ENCODE measurements around the gene GPS1. TPM values are rescaled to one million over a fixed set of nuclear protein-coding genes. Genes with fewer than 3 reads are reported as not detected.

GPS1 gene
- total and polyA plus RNA-seq, 10 donors: 61.5 to 109 (median 68.9) TPM

- H3K27ac ChIP-seq: no peak overlapping the region
- 90 to 95% (median 93%) methylated on average over 15 to 26 of the region's 26 CpGs for WGBS, 5 donors
- no peak overlapping the region for H3K4me3 ChIP-seq
- peaks cover 0 to 26% (median 14%) of the 10 kb centered on the region in 6 donors for H3K4me1 ChIP-seq
- peaks cover 0 to 52% (median 2%) of the 10 kb centered on the region in 6 donors for H3K36me3 ChIP-seq
- intact Hi-C loops (cut with DNase I; ENCODE audit: low total_unique reads): no loop called here
- TF ChIP-seq POLR2AphosphoS5 (IDR thresholded peaks at IDR 0.05) (no peak), POLR2A (IDR thresholded peaks at IDR 0.05) (no peak), CTCF (IDR thresholded peaks at IDR 0.05 in 8 of 11, conservative IDR thresholded peaks at IDR 0.05 in 3 of 11) (no peak)
- H3K27me3 ChIP-seq (replicated peaks in 1 of 7): no peaks in the 10 kb centered on the region
- no peaks in the 10 kb centered on the region for H3K9me3 ChIP-seq
- no peak for DNase-seq
Measured at GRCh38 chr17:82008258-82008940, 43.3 kb upstream of the GPS1 start.

DNA sequence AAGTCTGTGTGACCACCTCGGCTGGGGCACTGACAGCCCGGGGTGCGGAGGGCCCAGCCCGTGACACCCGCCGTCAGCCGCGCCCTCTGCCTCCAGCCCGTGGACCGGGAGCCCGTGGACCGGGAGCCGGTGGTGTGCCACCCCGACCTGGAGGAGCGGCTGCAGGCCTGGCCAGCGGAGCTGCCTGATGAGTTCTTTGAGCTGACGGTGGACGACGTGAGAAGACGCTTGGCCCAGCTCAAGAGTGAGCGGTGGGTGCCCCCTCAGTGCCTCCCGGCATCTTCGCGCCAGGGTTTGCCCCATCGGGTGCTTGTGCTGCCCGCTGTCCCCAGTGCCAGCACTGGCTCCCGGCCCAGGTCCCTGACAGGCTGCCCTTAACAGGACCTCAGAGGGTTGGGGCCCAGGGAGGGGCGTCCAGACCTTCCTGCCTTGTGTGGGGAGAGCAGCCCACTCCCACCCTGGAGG is 42.7 kb upstream of the GPS1 start:
- intact Hi-C loops (cut with DNase I; ENCODE audit: low total_unique reads): no loop called here
- Histone ChIP-seq H3K27ac (no peak overlapping the region), H3K4me3 (no peak overlapping the region), H3K4me1 (peaks cover 0 to 27% (median 15%) of the 10 kb centered on the region in 6 donors), H3K36me3 (peaks cover 0 to 53% (median 2%) of the 10 kb centered on the region in 6 donors), H3K27me3 (replicated peaks in 1 of 7) (no peaks in the 10 kb centered on the region), H3K9me3 (no peaks in the 10 kb centered on the region)
- DNase-seq: no peak
- no peak for TF ChIP-seq POLR2A (IDR thresholded peaks at IDR 0.05)
- no peak for TF ChIP-seq CTCF (IDR thresholded peaks at IDR 0.05 in 8 of 11, conservative IDR thresholded peaks at IDR 0.05 in 3 of 11)
- no peak for TF ChIP-seq POLR2AphosphoS5 (IDR thresholded peaks at IDR 0.05)
- 73 to 95% (median 90%) methylated on average over 2 to 28 of the region's 28 CpGs for WGBS, 5 donors

- TF ChIP-seq POLR2A (IDR thresholded peaks at IDR 0.05) (no peak), POLR2AphosphoS5 (IDR thresholded peaks at IDR 0.05) (no peak), CTCF (IDR thresholded peaks at IDR 0.05 in 8 of 11, conservative IDR thresholded peaks at IDR 0.05 in 3 of 11) (no peak)
- DNase-seq: no peak
- Histone ChIP-seq H3K4me3 (no peak overlapping the region), H3K36me3 (peaks cover 0 to 56% (median 2%) of the 10 kb centered on the region in 6 donors), H3K9me3 (no peaks in the 10 kb centered on the region), H3K27ac (no peak overlapping the region), H3K27me3 (replicated peaks in 1 of 7) (no peaks in the 10 kb centered on the region), H3K4me1 (peaks cover 0 to 31% (median 16%) of the 10 kb centered on the region in 6 donors)
- intact Hi-C loops (cut with DNase I; ENCODE audit: low total_unique reads): no loop called here
- 66 to 74% (median 70%) methylated on average over 13 to 15 of the region's 15 CpGs for WGBS, 5 donors
Measured at GRCh38 chr17:82009413-82009812, 42.3 kb upstream of the GPS1 start.

Data from spleen (tissue), 11 donors.